GM12892 (cell line): ENCODE results near the gene DYRK1A.
A peak's percentile ranks its signal among the peaks of the same experiment; 100 is the strongest.

Experiments
- DNase-seq: peaks from one replicate; pipeline ENCODE4 v3.0.0; 2011; ENCODE audit not compliant: insufficient read length
- FAIRE-seq: peaks from 2 replicates; lab custom pipeline; 2011; peaks lifted over from hg19 to GRCh38; lab: Jason Lieb, UNC
- POLR2A ChIP-seq: IDR thresholded peaks from 2 replicates; pipeline ENCODE4 v1.6.1; 2011; ENCODE audit warnings: low read depth, low read length, control low read depth
- POLR2AphosphoS5 ChIP-seq: IDR thresholded peaks from 2 replicates; pipeline ENCODE4 v1.6.1; 2011; ENCODE audit warnings: low read depth, low read length, control low read depth
- TAF1 ChIP-seq: IDR thresholded peaks from 2 replicates; pipeline ENCODE4 v1.6.1; 2011; ENCODE audit warnings: low read depth, mild to moderate bottlenecking, control low read depth, low read length, borderline replicate concordance

The DYRK1A gene

GRCh38 chr21:37341254-37341960 lies 25.2 kb upstream of the DYRK1A start:
- TF ChIP-seq TAF1 (no peak), POLR2A (no peak), POLR2AphosphoS5 (no peak)
- FAIRE-seq (no peak), DNase-seq (no peak)

- no peak for TF ChIP-seq POLR2A
- FAIRE-seq (no peak), DNase-seq (no peak)
These were observed 24.4 kb upstream of the DYRK1A start for GRCh38 chr21:37342046-37342632.

GRCh38 chr21:37346841-37347430 lies 19.6 kb upstream of the DYRK1A start:
- TF ChIP-seq POLR2AphosphoS5 (no peak), POLR2A (no peak), TAF1 (no peak)
- FAIRE-seq = no peak

GRCh38 chr21:37348664-37349063 lies 17.9 kb upstream of the DYRK1A start:
- TF ChIP-seq POLR2AphosphoS5 (no peak), TAF1 (no peak), POLR2A (no peak)
- FAIRE-seq (no peak), DNase-seq (no peak)

More at GRCh38 chr21:37346841-37347430, 19.6 kb upstream of the DYRK1A start:
- no peak for DNase-seq

- TF ChIP-seq POLR2AphosphoS5 = no peak
- no peak for TF ChIP-seq POLR2A
- no peak for TF ChIP-seq TAF1
- FAIRE-seq = no peak
- no peak for DNase-seq
These were observed 16.1 kb upstream of the DYRK1A start for GRCh38 chr21:37350472-37350871.

GRCh38 chr21:37356706-37357105 lies 9.9 kb upstream of the DYRK1A start:
- TF ChIP-seq POLR2A (no peak), TAF1 (no peak), POLR2AphosphoS5 (no peak)
- no peak for FAIRE-seq
- no peak for DNase-seq

DNA sequence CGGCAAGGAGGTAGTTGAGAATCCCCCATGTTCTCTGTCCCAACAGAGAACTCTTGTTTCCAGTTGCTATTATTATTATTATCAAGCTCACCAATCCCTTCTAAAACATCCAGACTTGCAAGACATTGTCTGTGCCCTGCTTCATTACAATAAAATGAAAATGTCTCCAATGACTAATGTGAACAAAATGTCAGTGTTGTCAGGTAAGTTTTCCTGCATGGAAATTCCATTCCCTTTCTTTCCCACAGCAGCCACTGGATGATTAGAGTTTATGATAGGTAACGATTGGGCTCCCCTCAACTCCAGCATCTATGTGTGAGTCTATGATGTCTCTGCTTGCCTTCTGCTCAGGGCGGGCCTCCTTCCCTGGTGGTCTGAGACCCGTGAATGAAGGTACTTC lies 8.9 kb upstream of the DYRK1A start:
- TF ChIP-seq POLR2A = no peak
- no peak for TF ChIP-seq TAF1
- no peak for DNase-seq
- no peak for FAIRE-seq

GRCh38 chr21:37358397-37358796 lies 8.2 kb upstream of the DYRK1A start:
- no peak for DNase-seq
- no peak for FAIRE-seq
- no peak for TF ChIP-seq POLR2A

GRCh38 chr21:37363936-37364335 lies 2.6 kb upstream of the DYRK1A start:
- FAIRE-seq (no peak), DNase-seq (no peak)
- TF ChIP-seq POLR2AphosphoS5 = no peak
- TF ChIP-seq TAF1 = no peak

GRCh38 chr21:37364722-37365121 lies 1.9 kb upstream of the DYRK1A start:
- no peak for DNase-seq
- FAIRE-seq = no peak
- TF ChIP-seq TAF1 = no peak
- no peak for TF ChIP-seq POLR2AphosphoS5
- no peak for TF ChIP-seq POLR2A

DNA sequence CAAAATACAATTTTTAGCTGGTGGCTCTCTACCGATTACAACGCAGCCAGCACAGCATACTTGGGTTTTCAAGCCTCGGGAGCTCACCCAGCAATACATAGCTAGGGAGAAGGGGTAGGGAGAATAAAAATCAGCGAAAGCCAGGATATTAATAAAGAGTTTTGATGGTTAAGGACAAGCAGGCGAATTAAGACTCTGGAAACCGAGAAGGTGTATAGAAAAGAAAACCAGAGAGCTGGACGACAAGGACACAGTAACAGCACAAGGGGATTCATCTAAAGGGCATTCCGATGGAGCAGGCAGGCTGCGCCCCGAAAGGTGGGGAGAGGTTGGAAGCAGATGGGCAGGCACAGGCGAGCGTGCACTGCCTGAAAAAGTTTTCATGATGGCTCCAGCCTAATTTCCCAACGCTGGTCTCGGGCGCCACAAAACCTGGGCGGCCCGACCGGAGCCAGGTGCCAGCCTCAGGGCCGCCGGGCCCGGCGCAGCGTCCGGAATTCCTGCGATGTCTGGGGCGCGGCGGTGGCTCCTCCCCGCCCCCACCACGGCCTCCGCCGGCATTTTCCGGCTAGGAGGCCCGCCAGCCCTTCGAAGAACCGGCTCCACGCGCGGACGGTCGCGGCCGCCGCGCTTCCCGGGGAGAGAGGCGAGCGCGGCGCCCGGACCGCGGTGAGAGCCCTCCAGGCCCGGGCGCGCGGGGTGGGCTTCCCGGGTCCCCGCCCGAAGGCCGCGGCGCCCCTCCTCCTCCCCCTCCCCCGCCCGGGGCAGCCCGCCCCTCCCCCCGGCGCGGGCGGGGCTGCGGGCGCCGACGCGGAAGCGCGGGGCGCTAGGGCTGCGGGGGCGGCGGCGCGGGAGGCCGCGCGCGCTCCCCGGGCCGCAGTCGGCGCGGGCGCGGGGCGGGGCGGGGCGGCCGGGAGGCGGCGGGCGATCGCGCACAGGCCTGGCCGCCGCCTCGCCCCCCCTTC lies 774 bp upstream of the DYRK1A start:
- no peak for DNase-seq
- peak; percentile 58 for FAIRE-seq
- TF ChIP-seq POLR2AphosphoS5 (peak; percentile 43), TAF1 (0 out of 2 replicates have a peak, but pooled peaks have one; percentile 46), POLR2A (peak; percentile 69; the same call in 1 of the 2 replicates)

DNA sequence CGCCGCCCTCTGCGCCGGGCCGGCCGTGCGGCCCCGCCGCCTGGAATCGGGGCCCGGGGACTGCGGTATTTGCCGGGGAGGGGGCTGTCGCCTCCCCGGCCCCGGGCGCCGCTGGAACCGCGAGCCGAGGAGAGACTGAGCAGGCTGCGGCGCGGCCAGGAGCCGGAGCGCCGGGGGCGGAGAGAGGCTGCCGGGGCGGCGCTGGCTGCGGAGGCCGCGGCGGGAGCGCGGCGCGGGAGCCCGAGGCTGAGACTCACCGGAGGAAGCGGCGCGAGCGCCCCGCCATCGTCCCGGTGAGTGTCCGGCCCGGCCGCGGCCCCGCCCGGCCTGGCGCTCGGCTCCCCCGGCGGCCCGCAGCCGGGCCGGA lies 746 bp downstream of the DYRK1A start:
- DNase-seq (no peak), FAIRE-seq (no peak)
- TF ChIP-seq TAF1 (no peak; the same call in 1 of the 2 replicates), POLR2AphosphoS5 (no peak), POLR2A (no peak)
